Thyroid gland (tissue), 4 donors: ENCODE data around the gene ZCCHC24.

ENCODE experiments used
- POLR2A ChIP-seq, 2 donors: fragments of 450-650 bp; IDR thresholded peaks; one replicate each; pipeline ENCODE4 v1.6.1; 2017; ENCODE audit warnings: antibody characterized with exemption in 2 of 2, mild to moderate bottlenecking in 2 of 2, moderate library complexity in 1 of 2
- TF ChIP-seq, protein P1 (sequence below), 6 experiments: fragments of 200-600 bp in 3 of 6; fragments of 450-650 bp in 3 of 6; sonication (generic) in 3 of 6; IDR thresholded peaks; one replicate each; pipeline ENCODE4 v1.5.1; 2016 to 2019; ENCODE audit warnings: antibody characterized with exemption in 6 of 6, mild to moderate bottlenecking in 2 of 6, inconsistent platforms in 1 of 6, moderate library complexity in 1 of 6

DNA sequence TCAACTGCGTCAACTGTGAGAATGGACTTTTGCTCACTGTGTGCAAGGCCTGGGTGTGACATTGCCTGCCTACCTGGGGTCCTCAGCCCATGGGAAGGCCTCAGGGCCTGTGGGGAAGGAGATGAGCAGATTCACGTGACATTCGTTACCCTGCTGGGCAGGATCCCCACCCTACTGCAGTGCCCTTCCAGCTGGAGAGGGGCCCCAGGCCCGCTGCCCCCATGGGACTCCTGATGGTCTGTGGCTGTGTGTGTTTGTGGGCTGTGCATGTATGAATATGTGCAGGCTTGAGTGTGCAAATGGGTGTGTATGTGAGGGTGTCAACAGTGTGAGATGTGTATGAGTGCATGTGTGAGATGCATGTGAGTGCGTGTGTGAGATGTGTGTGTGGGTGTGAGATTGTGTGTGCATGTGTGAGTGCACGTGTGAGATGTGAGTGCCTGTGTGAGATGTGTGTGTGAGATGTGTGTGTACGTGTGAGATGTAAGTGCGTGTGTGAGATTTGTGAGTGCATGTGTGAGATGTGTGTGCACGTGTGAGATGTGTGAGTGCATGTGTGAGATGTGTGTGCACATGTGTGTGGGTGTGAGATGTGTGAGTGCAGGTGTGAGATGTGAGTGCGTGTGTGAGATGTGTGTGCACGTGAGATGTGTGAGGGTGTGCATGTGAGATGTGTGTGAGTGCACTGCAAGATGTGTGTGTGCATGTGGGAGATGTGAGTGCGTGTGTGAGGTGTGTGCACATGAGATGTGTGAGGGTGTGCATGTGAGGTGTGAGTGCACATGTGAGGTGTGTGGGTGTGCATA lies 68.5 kb downstream of the ZCCHC24 start:
- TF ChIP-seq, protein P1, sequence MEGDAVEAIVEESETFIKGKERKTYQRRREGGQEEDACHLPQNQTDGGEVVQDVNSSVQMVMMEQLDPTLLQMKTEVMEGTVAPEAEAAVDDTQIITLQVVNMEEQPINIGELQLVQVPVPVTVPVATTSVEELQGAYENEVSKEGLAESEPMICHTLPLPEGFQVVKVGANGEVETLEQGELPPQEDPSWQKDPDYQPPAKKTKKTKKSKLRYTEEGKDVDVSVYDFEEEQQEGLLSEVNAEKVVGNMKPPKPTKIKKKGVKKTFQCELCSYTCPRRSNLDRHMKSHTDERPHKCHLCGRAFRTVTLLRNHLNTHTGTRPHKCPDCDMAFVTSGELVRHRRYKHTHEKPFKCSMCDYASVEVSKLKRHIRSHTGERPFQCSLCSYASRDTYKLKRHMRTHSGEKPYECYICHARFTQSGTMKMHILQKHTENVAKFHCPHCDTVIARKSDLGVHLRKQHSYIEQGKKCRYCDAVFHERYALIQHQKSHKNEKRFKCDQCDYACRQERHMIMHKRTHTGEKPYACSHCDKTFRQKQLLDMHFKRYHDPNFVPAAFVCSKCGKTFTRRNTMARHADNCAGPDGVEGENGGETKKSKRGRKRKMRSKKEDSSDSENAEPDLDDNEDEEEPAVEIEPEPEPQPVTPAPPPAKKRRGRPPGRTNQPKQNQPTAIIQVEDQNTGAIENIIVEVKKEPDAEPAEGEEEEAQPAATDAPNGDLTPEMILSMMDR (IDR thresholded peaks at IDR 0.05), result no peak
- TF ChIP-seq POLR2A (IDR thresholded peaks at IDR 0.05), result no peak
